Measurements from ENCODE around the gene SHROOM3. TPM values are rescaled to one million over a fixed set of nuclear protein-coding genes. Genes with fewer than 3 reads are reported as not detected.

Gene SHROOM3
- total RNA-seq, 1 experiment from 2014 or later = 0.78 TPM

DNA sequence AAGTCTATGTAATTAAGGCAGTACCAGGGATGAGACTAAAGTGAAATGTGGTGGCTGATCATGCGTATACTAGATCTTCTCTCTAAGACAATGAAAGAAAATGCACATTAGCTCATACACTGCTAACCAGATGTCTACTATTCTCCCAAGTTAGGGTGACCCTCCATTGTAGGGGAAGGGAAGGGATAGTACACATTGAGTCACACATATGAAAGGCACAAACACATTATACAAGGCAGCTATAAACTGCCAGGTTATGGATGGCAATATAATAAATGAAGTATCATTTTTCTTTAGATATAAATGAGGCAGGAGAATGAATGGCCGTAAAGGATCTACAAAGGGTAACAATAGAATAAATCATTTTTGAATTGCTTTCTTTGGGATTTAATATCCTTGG, 4.5 kb downstream of the SHROOM3 start:
- no peaks in the 10 kb centered on the region for H3K9me2 ChIP-seq (replicated peaks; ENCODE audit: insufficient read depth, low read length)
- no peak overlapping the region for H3K27ac ChIP-seq (ENCODE audit: low read length)
- no peaks in the 10 kb centered on the region for H3K9me3 ChIP-seq (ENCODE audit: low read length)
- no peak for DNase-seq
- no peak overlapping the region for H2AFZ ChIP-seq (ENCODE audit: low read length)
- no peak overlapping the region for H3K4me2 ChIP-seq (ENCODE audit: low read depth, low read length, poor library complexity, severe bottlenecking)
- no peaks in the 10 kb centered on the region for H3K27me3 ChIP-seq (ENCODE audit: low read length)
- no peaks in the 10 kb centered on the region for H3K36me3 ChIP-seq (ENCODE audit: insufficient read depth, low read length)
- no peaks in the 10 kb centered on the region for H3K79me2 ChIP-seq (ENCODE audit: low read length)
- H4K20me1 ChIP-seq (ENCODE audit: insufficient read depth, low read depth, low read length) = no peaks in the 10 kb centered on the region
- H3K4me3 ChIP-seq (ENCODE audit: low read length) = no peak overlapping the region
- H3K4me1 ChIP-seq (ENCODE audit: low read length) = no peaks in the 10 kb centered on the region
- H3K9ac ChIP-seq (ENCODE audit: low read length) = no peak overlapping the region

DNA sequence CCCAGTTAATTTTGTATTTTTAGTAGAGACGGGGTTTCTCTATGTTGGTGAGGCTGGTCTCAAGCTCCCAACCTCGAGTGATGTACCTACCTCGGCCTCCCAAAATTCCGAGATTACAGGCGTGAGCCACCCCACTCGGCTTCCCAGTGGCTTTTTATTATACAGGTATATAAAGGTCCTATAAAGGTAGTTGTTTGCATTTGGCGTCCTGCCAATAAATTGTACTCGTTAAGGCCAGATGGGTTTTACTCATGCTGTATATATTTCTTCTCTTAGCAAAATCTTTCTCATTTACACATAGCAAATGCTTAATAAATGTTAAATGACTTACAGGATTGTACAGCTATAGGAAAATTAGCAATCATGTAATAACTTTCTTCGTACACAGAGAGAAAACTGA, 6.9 kb downstream of the SHROOM3 start:
- H3K9me2 ChIP-seq (replicated peaks; ENCODE audit: insufficient read depth, low read length) = no peaks in the 10 kb centered on the region
- DNase-seq = no peak
- no peak overlapping the region for H3K4me3 ChIP-seq (ENCODE audit: low read length)
- no peaks in the 10 kb centered on the region for H3K4me1 ChIP-seq (ENCODE audit: low read length)
- no peaks in the 10 kb centered on the region for H3K79me2 ChIP-seq (ENCODE audit: low read length)
- H3K9me3 ChIP-seq (ENCODE audit: low read length) = no peaks in the 10 kb centered on the region
- H3K36me3 ChIP-seq (ENCODE audit: insufficient read depth, low read length) = no peaks in the 10 kb centered on the region
- H3K9ac ChIP-seq (ENCODE audit: low read length) = no peak overlapping the region
- no peaks in the 10 kb centered on the region for H4K20me1 ChIP-seq (ENCODE audit: insufficient read depth, low read depth, low read length)
- no peak overlapping the region for H3K27ac ChIP-seq (ENCODE audit: low read length)
- H2AFZ ChIP-seq (ENCODE audit: low read length) = no peak overlapping the region
- no peak overlapping the region for H3K4me2 ChIP-seq (ENCODE audit: low read depth, low read length, poor library complexity, severe bottlenecking)
- H3K27me3 ChIP-seq (ENCODE audit: low read length) = no peaks in the 10 kb centered on the region

DNA sequence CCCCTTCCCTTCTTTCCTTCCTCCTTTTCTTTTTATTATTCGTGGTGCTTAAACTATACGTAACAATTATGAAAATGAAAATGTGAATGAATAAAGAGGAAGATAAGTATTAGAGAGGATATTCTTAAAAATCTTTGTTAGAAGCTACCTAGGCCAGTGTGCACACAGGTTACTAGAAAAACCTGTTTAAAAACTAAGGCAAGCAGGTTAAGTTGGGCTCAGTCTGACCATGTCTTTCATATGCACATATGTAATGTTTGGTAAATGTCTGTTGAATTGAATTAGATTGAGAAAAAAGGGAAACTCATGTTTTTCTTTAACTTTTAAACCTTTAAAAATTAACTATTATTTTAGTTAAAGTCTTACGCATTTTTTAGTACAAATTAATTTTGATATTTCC, 7.8 kb downstream of the SHROOM3 start:
- H3K4me2 ChIP-seq (ENCODE audit: low read depth, low read length, poor library complexity, severe bottlenecking) = no peak overlapping the region
- H3K9me3 ChIP-seq (ENCODE audit: low read length) = no peaks in the 10 kb centered on the region
- no peaks in the 10 kb centered on the region for H3K36me3 ChIP-seq (ENCODE audit: insufficient read depth, low read length)
- no peaks in the 10 kb centered on the region for H3K79me2 ChIP-seq (ENCODE audit: low read length)
- no peak overlapping the region for H2AFZ ChIP-seq (ENCODE audit: low read length)
- no peaks in the 10 kb centered on the region for H3K9me2 ChIP-seq (replicated peaks; ENCODE audit: insufficient read depth, low read length)
- no peaks in the 10 kb centered on the region for H3K27me3 ChIP-seq (ENCODE audit: low read length)
- H3K4me3 ChIP-seq (ENCODE audit: low read length) = no peak overlapping the region
- H3K27ac ChIP-seq (ENCODE audit: low read length) = no peak overlapping the region
- no peaks in the 10 kb centered on the region for H3K4me1 ChIP-seq (ENCODE audit: low read length)
- no peak overlapping the region for H3K9ac ChIP-seq (ENCODE audit: low read length)
- H4K20me1 ChIP-seq (ENCODE audit: insufficient read depth, low read depth, low read length) = no peaks in the 10 kb centered on the region
- DNase-seq = no peak

DNA sequence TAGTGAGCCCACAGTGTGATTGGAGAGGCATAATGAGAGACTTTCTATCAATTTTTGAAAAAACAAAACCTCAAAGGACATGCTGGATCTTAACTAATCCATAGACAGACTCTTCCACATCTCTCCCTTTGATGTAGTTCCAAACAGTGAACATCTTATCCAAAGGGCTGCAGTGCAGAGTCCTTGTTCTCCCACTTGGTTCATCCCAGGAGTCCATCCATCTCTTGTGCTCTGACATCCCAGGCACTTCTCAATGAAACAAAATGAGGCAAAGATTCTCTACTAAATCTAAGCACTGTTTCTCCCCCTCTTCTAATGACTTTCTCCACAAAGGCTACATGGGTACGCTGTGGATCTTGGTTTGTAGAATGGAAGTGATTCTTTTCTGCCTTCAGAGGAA, 8.3 kb downstream of the SHROOM3 start:
- no peaks in the 10 kb centered on the region for H3K27me3 ChIP-seq (ENCODE audit: low read length)
- no peak overlapping the region for H3K9ac ChIP-seq (ENCODE audit: low read length)
- H3K4me2 ChIP-seq (ENCODE audit: low read depth, low read length, poor library complexity, severe bottlenecking) = no peak overlapping the region
- H3K4me1 ChIP-seq (ENCODE audit: low read length) = no peaks in the 10 kb centered on the region
- no peaks in the 10 kb centered on the region for H4K20me1 ChIP-seq (ENCODE audit: insufficient read depth, low read depth, low read length)
- H3K36me3 ChIP-seq (ENCODE audit: insufficient read depth, low read length) = no peaks in the 10 kb centered on the region
- H3K79me2 ChIP-seq (ENCODE audit: low read length) = no peaks in the 10 kb centered on the region
- H3K9me2 ChIP-seq (replicated peaks; ENCODE audit: insufficient read depth, low read length) = no peaks in the 10 kb centered on the region
- H3K9me3 ChIP-seq (ENCODE audit: low read length) = no peaks in the 10 kb centered on the region
- no peak overlapping the region for H3K27ac ChIP-seq (ENCODE audit: low read length)
- H3K4me3 ChIP-seq (ENCODE audit: low read length) = no peak overlapping the region
- no peak for DNase-seq
- no peak overlapping the region for H2AFZ ChIP-seq (ENCODE audit: low read length)

- Histone ChIP-seq H3K27me3 (ENCODE audit: low read length) (no peaks in the 10 kb centered on the region), H3K9ac (ENCODE audit: low read length) (no peak overlapping the region), H3K36me3 (ENCODE audit: insufficient read depth, low read length) (no peaks in the 10 kb centered on the region), H2AFZ (ENCODE audit: low read length) (no peak overlapping the region), H3K9me2 (replicated peaks; ENCODE audit: insufficient read depth, low read length) (no peaks in the 10 kb centered on the region), H3K4me2 (ENCODE audit: low read depth, low read length, poor library complexity, severe bottlenecking) (no peak overlapping the region), H3K79me2 (ENCODE audit: low read length) (no peaks in the 10 kb centered on the region), H3K27ac (ENCODE audit: low read length) (no peak overlapping the region), H4K20me1 (ENCODE audit: insufficient read depth, low read depth, low read length) (no peaks in the 10 kb centered on the region), H3K4me1 (ENCODE audit: low read length) (no peaks in the 10 kb centered on the region), H3K4me3 (ENCODE audit: low read length) (no peak overlapping the region), H3K9me3 (ENCODE audit: low read length) (no peaks in the 10 kb centered on the region)
- no peak for DNase-seq
Observed at GRCh38 chr4:76445911-76446310, 10.9 kb downstream of the SHROOM3 start.

DNA sequence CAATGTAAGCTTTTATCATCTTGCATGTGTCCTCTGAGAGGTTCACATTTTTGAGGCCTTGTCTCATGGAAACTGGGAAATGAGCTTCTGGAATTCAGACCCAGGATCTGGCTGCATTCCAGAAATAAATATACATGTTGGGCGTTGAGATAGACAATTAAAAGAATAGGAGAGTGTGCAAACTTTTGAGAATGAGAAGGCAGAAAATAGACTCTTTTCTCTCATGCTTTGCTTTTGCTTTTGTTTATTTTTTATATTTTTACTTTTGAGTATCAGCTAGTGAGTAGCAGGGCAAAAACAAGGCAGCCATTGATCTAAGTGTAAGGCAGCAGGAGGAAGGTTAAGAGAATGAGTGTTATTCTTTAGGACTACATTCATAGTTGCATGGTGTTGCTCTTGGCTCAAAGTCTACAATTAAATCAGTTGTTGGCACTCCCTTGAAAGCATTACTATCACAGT, 12.4 kb downstream of the SHROOM3 start:
- no peaks in the 10 kb centered on the region for H3K36me3 ChIP-seq (ENCODE audit: insufficient read depth, low read length)
- no peak overlapping the region for H3K4me3 ChIP-seq (ENCODE audit: low read length)
- no peaks in the 10 kb centered on the region for H3K27me3 ChIP-seq (ENCODE audit: low read length)
- H3K9ac ChIP-seq (ENCODE audit: low read length) = no peak overlapping the region
- no peak for DNase-seq
- H3K4me1 ChIP-seq (ENCODE audit: low read length) = no peaks in the 10 kb centered on the region
- H3K27ac ChIP-seq (ENCODE audit: low read length) = no peak overlapping the region
- H2AFZ ChIP-seq (ENCODE audit: low read length) = no peak overlapping the region
- no peak overlapping the region for H3K4me2 ChIP-seq (ENCODE audit: low read depth, low read length, poor library complexity, severe bottlenecking)
- H3K79me2 ChIP-seq (ENCODE audit: low read length) = no peaks in the 10 kb centered on the region
- H4K20me1 ChIP-seq (ENCODE audit: insufficient read depth, low read depth, low read length) = no peaks in the 10 kb centered on the region
- no peaks in the 10 kb centered on the region for H3K9me3 ChIP-seq (ENCODE audit: low read length)
- no peaks in the 10 kb centered on the region for H3K9me2 ChIP-seq (replicated peaks; ENCODE audit: insufficient read depth, low read length)

DNA sequence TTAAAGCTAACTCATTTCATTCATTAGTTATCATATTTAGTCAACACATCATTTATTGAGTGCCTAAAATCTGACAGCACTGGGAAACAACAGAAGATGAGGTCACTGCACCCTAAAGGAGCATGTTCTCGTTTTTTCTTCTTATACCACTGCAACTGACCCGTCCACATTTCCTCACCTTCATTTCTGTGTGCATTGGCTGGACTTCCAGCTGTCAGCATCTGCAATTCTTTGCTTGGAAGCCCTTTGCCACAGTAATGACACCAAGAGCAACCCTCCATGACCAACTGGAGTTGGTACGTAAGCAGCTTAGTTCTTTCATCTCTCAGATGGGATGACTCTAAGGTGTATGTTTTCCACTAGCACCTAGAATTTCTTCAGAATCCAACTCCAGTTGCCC, 13.2 kb downstream of the SHROOM3 start:
- Histone ChIP-seq H3K9ac (ENCODE audit: low read length) (no peak overlapping the region), H3K4me3 (ENCODE audit: low read length) (no peak overlapping the region), H3K9me3 (ENCODE audit: low read length) (no peaks in the 10 kb centered on the region), H3K79me2 (ENCODE audit: low read length) (no peaks in the 10 kb centered on the region), H2AFZ (ENCODE audit: low read length) (no peak overlapping the region), H3K4me1 (ENCODE audit: low read length) (no peaks in the 10 kb centered on the region), H3K36me3 (ENCODE audit: insufficient read depth, low read length) (no peaks in the 10 kb centered on the region), H4K20me1 (ENCODE audit: insufficient read depth, low read depth, low read length) (no peaks in the 10 kb centered on the region), H3K9me2 (replicated peaks; ENCODE audit: insufficient read depth, low read length) (no peaks in the 10 kb centered on the region), H3K27me3 (ENCODE audit: low read length) (no peaks in the 10 kb centered on the region), H3K4me2 (ENCODE audit: low read depth, low read length, poor library complexity, severe bottlenecking) (no peak overlapping the region), H3K27ac (ENCODE audit: low read length) (no peak overlapping the region)
- no peak for DNase-seq

- H3K9me2 ChIP-seq (replicated peaks; ENCODE audit: insufficient read depth, low read length) = no peaks in the 10 kb centered on the region
- no peak overlapping the region for H3K9ac ChIP-seq (ENCODE audit: low read length)
- H3K4me2 ChIP-seq (ENCODE audit: low read depth, low read length, poor library complexity, severe bottlenecking) = no peak overlapping the region
- no peak overlapping the region for H3K27ac ChIP-seq (ENCODE audit: low read length)
- H4K20me1 ChIP-seq (ENCODE audit: insufficient read depth, low read depth, low read length) = no peaks in the 10 kb centered on the region
- H2AFZ ChIP-seq (ENCODE audit: low read length) = no peak overlapping the region
- no peaks in the 10 kb centered on the region for H3K36me3 ChIP-seq (ENCODE audit: insufficient read depth, low read length)
- H3K4me3 ChIP-seq (ENCODE audit: low read length) = no peak overlapping the region
- no peaks in the 10 kb centered on the region for H3K27me3 ChIP-seq (ENCODE audit: low read length)
- no peaks in the 10 kb centered on the region for H3K9me3 ChIP-seq (ENCODE audit: low read length)
- DNase-seq = no peak
- H3K79me2 ChIP-seq (ENCODE audit: low read length) = no peaks in the 10 kb centered on the region
- H3K4me1 ChIP-seq (ENCODE audit: low read length) = no peaks in the 10 kb centered on the region
Observed at GRCh38 chr4:76449362-76449767, 14.3 kb downstream of the SHROOM3 start.

GRCh38 chr4:76449833-76450232, 14.8 kb downstream of the SHROOM3 start:
- H3K79me2 ChIP-seq (ENCODE audit: low read length) = no peaks in the 10 kb centered on the region
- H3K9me3 ChIP-seq (ENCODE audit: low read length) = no peaks in the 10 kb centered on the region
- no peak overlapping the region for H3K4me3 ChIP-seq (ENCODE audit: low read length)
- no peak overlapping the region for H2AFZ ChIP-seq (ENCODE audit: low read length)
- no peaks in the 10 kb centered on the region for H3K36me3 ChIP-seq (ENCODE audit: insufficient read depth, low read length)
- H4K20me1 ChIP-seq (ENCODE audit: insufficient read depth, low read depth, low read length) = no peaks in the 10 kb centered on the region
- H3K4me1 ChIP-seq (ENCODE audit: low read length) = no peaks in the 10 kb centered on the region
- no peaks in the 10 kb centered on the region for H3K27me3 ChIP-seq (ENCODE audit: low read length)
- no peak overlapping the region for H3K4me2 ChIP-seq (ENCODE audit: low read depth, low read length, poor library complexity, severe bottlenecking)
- no peak overlapping the region for H3K27ac ChIP-seq (ENCODE audit: low read length)
- H3K9me2 ChIP-seq (replicated peaks; ENCODE audit: insufficient read depth, low read length) = no peaks in the 10 kb centered on the region
- no peak for DNase-seq
- H3K9ac ChIP-seq (ENCODE audit: low read length) = no peak overlapping the region

Measured in Karpas-422 (cell line).